NCI-H510A (cell line): Measurements from ENCODE around the gene TLX2.

ENCODE experiments used
- DNase-seq: peaks from one replicate; lab custom pipeline; 2025; lab: John Stamatoyannopoulos, UW

TLX2 gene

GRCh38 chr2:74511104-74511989 is 2.9 kb upstream of the TLX2 start:
- DNase-seq, result no peak

DNA sequence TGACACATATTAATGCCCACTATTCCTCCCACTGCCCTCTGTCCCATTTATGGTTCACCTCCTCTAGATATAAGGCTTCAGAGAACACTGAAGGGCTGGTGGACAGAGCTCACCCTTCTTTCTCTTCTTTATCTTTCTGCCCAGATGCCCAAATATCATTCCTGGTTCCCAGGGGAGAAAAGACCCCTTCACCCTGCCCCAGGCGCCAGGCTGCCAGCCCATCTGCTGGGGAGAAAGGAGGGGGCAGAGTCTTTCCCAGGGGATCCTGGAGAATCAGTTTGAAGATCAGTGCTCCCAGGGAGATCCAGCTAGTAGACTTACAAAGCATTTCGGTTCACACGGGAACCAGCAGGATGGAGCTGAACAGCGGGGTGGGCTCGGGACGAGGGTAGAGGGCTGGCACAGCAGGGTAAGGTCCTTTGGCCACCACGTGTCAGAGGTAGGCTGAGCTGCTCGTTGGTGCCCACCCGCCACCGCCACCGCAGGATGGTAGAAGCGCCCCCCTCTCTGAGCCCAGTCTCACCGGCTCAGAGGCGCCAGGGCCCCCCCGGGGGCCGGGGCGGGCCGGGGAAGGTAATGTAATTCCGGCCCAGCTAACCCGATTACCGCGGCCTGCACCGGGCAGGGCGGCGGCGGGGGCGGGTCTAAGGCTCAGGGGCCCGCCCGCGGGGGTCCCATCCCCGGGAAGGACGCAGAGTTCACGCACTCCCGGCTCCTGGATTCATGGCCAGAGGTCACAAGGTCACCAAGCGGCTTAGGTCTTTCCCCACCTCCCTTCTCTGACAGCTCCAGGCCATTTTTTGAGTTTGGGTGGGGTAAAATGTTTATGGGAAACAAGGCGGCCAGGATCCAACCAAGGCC is 1.3 kb upstream of the TLX2 start:
- DNase-seq, result no peak

DNA sequence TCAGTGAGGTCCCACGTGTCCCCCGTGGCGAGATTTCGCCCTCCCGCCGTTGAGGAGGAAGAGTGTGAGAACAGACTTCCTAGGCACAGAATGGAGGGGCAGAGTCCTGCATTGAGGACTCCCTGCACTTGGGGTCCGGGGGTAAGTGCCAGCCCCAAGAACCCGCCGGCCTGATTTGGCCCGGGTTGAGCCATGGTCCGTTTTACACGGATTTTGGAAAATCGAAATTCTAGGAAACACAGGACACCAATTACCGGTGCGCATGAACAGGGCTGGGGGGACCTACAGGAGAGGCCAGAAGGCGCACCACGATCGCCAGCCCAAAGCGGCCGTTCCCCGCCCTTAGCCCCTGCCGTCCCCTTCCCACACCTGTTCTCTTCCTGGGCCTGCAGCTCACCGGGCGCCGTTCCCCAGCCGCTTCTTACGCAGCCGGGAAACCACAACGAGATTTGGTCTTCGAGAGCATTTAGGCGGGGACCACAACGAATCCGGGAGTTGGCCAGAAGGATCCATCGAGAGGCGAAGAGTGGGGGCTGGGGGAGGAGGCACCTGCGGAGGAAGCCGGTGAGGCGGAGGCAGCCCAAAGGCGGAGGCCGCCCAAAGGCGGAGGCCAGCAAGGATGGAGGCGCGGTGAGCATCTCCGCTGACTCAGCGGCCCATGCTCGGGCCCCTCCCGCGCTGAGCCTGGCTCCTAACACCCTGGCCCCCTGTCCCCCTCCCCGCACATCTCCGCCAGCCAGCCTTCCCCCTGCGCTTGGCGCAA is 464 bp upstream of the TLX2 start:
- DNase-seq, result no peak

DNA sequence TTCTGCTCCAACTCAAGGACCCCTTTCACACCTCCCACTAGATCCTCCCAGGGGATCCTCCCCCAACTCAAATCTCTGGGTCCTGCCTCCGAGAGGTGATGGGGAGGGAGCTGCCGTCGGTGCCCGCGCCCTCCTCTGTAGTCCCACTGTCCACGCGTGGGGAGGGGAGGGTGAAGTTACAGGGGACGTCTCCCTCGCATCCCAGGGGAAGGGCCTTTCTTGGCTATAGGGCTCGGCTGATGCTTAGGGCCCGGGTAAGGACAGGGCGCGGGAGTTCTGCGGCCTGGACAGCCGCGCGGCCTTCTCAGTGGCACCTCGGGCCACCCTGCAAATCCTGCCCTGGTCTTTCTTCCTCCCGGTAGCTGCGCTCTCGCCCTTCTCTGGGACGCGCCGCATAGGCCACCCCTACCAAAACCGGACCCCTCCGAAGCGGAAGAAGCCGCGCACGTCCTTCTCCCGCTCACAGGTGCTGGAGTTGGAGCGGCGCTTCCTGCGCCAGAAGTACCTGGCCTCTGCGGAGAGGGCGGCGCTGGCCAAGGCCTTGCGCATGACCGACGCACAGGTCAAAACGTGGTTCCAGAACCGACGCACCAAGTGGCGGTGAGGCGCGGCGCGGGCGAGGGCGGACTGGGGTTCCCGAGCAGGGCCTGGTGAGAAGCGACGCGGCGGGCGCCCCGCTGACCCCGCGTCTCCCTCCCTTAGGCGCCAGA is 1.2 kb downstream of the TLX2 start:
- DNase-seq, result no peak

DNA sequence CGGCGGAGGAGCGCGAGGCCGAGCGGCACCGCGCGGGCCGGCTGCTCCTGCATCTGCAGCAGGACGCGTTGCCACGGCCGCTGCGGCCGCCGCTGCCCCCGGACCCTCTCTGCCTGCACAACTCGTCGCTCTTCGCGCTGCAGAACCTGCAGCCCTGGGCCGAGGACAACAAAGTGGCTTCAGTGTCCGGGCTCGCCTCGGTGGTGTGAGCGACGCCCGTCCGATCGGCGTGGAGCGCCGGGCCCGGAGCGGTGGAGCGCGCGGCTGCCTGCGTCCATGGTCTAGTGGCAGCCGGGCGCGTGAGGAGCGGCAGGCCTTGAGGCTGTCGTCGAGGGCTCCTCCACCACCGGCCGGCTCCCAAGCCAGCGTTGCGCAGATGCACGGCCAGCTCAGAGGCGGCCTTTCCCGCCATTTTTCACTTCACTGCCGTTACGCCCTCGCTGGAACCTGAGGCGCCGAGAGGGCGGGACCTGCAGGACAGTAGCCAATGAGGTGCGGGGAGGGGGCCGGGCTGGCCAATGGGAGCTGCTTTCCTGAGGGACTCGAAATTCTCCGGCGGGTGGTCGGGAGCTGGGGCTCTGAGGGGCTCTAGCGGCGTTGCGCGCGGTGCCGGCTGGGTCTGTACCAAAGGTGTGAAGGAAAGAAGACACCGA is 1.9 kb downstream of the TLX2 start:
- DNase-seq, result peak; percentile 50

GRCh38 chr2:74516650-74517049 is 2.4 kb downstream of the TLX2 start:
- no peak for DNase-seq

DNA sequence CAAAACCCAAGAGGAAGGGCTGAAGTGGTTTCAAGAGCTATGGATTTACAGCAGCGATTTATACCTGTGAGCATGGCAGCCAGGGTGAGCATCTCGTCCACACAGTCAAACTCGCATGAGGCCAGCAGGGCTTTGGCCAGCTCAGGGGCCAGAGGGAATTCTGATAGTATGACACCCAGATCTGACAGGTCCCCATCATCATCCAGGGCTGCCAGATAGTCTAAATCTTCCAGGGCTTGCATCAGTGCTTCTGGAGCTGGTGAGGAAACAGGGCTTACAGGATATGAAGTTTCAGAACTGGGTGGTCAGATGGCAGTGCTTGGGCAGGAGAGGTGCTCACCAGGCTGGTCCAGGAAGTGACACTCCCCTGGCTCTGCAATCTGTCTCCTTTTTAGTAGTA is 8.3 kb downstream of the TLX2 start:
- DNase-seq, result no peak

GRCh38 chr2:74524005-74524404 is 9.8 kb downstream of the TLX2 start:
- DNase-seq, result no peak

DNA sequence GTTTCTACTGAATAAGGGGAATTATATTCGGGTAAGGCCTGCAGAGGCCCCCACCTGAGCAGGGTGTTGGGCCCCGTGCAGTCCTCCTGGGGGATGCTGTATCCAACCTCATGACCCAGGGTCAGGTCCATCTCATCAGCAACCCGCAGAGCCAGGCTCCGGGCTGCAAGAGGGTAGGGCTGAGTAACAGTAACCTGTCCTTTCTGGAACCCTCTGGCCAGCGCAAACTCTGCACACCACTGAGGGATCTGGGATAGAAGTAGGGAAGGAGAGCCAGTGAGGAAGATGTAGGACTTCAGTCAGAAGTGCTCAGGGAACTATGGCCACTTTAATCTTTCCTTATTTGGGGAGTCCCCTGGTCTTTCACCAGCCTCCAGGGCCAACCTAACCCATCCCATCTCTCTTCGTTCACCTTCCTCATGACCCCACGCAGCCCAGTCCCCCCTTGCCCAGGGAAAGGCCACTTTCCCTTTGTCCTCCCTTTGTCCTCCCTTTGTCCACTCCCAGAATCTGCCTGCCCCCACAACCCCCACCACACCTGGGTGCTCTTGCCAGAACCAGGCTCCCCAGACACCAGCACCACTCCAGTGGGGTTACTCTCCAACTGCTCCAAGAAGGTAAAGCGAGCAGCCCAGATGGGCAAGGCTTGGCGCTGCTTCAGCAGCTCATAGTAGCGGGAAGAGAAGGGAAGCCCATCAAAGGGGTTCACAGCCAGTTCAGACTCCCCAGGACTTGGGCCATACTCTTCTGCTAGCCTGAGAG is 10.9 kb downstream of the TLX2 start:
- no peak for DNase-seq

DNA sequence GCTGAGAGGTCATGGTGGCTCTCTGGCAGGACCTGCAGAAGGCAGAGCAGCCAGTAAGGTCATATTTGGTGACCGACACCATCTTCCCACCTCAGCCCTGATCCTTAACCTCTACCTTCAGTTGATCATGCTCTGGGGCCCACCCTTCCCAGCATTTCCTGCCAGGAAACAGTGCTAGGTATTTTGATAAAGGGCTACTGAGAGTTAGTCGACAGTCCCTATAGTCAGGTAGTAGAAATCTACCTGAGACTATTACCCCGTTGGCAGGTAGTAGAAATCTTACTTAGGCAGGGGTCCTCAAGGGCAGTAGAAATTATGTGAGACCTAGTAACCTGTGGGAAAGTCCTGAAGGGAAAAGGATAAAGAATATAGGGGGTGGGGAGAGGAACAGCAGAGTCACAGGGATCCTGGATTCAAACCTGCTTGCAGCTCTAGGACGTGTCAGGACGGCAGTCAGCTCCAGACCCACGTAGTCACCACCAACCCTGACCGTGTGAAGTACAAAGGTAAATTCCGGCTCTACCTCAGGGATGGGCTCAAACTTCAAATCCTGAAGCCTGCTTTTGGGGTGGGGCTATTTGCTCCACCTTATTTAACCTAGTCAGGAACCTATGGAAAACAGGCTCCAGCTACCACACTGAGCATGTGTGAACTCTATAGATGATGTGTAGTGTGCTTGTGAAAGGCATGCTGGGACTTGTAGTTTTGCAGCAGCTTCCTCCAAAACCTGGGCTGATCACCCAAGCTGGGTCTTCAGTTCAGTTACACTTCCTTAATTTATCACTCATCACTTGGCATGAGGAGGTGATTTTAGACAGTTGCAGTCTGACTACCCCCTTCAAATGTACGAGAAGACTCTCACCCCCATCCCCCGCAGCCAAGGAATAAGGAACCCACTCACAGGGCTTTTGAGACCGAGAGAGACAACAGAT is 11.7 kb downstream of the TLX2 start, which contains the start of gene DQX1:
DQX1 (minus strand) TSS at position 515 of the 932 bp plus-strand sequence; CDS start at position 13, 502 bp downstream.
- DNase-seq, result no peak

GRCh38 chr2:74526649-74527230 is 12.5 kb downstream of the TLX2 start:
- no peak for DNase-seq

GRCh38 chr2:74527741-74528140 is 13.5 kb downstream of the TLX2 start:
- no peak for DNase-seq

- DNase-seq, result no peak
These were observed 14.5 kb downstream of the TLX2 start for GRCh38 chr2:74528600-74529356.

DNA sequence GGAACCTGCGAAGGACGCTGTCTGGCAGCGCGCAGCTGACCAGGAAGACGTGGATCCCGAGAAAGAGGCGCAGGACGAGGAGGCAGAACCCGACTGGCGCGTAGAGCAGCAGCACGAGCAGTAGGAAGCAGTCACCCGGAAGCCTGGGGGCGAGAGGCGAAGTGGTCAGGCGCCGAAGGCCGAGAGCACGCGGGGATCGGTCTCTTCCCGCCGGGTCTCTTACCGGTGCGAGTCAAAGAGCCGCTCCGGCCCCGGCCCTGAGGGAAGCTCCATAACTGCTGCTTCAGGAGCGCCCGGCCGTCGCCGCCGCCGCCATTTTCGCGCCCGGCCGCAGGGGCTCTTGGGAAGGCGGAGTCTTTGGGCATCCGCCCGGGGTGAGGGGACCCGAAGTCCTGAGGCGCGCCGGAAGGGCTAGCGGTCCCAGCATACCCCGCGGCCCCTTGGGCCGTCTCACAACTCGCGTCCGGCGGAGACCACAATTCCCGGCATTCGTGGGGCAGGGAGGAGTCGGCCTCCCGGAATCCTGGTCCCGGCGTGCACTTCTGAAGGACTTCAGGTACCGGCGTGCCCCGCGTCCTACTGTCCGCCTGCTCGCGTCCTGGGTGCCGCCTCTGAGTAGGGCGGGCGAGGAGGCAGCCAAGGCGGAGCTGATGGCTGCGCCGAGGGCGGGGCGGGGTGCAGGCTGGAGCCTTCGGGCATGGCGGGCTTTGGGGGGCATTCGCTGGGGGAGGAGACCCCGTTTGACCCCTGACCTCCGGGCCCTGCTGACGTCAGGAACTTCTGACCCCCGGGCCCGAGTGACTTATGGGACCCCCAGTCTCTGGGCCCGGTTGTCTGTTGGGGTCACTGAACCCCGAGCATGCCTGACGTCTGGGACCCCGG is 15.3 kb downstream of the TLX2 start, which contains the start of the genes AUP1 and HTRA2:
AUP1 (minus strand) TSS at position 350 of the 882 bp plus-strand sequence; CDS start at position 273, 77 bp downstream.
HTRA2 (plus strand) TSS at position 577 of the 882 bp plus-strand sequence; CDS start at position 651, 74 bp downstream.
- DNase-seq, result peak; percentile 98

DNA sequence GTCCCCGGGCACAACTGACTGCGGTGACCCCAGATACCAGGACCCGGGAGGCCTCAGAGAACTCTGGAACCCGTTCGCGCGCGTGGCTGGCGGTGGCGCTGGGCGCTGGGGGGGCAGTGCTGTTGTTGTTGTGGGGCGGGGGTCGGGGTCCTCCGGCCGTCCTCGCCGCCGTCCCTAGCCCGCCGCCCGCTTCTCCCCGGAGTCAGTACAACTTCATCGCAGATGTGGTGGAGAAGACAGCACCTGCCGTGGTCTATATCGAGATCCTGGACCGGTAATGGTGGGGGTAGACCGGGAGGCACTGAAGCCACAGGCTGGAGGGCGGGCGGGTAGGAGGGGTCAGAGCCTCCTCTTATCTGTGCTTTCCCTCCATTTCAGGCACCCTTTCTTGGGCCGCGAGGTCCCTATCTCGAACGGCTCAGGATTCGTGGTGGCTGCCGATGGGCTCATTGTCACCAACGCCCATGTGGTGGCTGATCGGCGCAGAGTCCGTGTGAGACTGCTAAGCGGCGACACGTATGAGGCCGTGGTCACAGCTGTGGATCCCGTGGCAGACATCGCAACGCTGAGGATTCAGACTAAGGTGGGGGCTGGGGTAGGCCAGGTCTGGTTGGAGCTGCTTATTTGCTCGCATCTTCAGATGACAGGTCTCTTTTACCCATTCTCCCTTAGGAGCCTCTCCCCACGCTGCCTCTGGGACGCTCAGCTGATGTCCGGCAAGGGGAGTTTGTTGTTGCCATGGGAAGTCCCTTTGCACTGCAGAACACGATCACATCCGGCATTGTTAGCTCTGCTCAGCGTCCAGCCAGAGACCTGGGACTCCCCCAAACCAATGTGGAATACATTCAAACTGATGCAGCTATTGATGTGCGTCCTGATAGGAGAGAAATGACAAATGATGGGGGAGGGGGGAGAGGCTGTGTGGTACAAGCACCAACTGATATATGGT is 16.3 kb downstream of the TLX2 start:
- DNase-seq, result no peak
